ENCODE data around the gene RRP15. TPM values are rescaled to one million over a fixed set of nuclear protein-coding genes. Genes with fewer than 3 reads are reported as not detected.

RRP15 gene
- total and polyA plus RNA-seq, 2 of the 13 experiments (the other 11 are each of a cell fraction or from before 2014, with no cell fraction given) = 2.1 to 37.5 TPM

DNA sequence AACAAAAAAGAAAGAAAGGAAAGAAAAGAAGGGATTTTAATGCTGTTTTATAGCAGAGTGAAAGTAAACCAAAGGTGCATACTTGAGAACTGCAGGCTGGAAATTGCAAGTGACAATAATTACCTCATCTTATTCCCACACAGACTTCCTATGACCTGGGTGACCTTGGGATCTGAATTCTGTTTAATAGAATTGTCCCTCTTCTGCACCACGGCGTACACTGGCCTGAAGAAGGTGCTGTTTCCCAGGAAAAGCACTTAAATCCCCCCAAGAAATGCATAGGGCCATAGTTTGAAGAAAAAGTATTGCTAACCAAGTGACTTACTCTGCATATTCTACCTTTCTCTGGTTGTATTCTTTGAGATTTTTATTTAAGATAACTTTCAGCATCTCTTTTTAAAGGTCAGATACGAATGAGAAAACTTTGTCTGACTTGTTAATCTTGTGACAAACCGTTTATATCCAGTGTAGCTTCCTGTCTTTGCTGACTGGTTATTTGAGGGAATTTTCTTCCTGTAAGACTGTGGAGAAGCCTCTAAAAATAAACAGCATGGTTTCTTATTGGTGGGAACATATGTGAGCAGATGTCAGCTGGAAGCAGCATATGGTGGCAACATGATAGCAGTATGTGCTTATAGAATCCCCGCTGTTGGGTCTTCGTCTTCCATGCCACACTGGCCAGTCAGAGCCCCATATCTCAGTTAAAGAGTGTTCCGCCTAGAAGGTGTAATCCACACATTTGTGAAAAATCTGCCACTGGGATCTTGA is 76.4 kb downstream of the RRP15 start (continued):
- TF ChIP-seq ZUFSP (CRISPR knock-in tag; IDR thresholded peaks at IDR 0.05; ENCODE audit: borderline replicate concordance) (no peak), SRSF4 (IDR thresholded peaks at IDR 0.05; ENCODE audit: low read depth, low read length, poor library complexity, severe bottlenecking) (no peak), ZNF790 (CRISPR knock-in tag; IDR thresholded peaks at IDR 0.05; ENCODE audit: borderline replicate concordance) (no peak), RCOR2 (CRISPR knock-in tag; IDR thresholded peaks at IDR 0.05) (no peak), SOX13 (IDR thresholded peaks at IDR 0.05) (no peak), SOX13 (CRISPR knock-in tag; conservative IDR thresholded peaks at IDR 0.05 in 1 of 2, IDR thresholded peaks at IDR 0.05 in 1 of 2) (no peak), ZKSCAN8 (CRISPR knock-in tag; IDR thresholded peaks at IDR 0.05; ENCODE audit: borderline replicate concordance) (peak; percentile 66; the same call in 1 of the 2 replicates), ETS1 (CRISPR knock-in tag; IDR thresholded peaks at IDR 0.05) (no peak), ISX (CRISPR knock-in tag; conservative IDR thresholded peaks at IDR 0.05) (no peak), AFF4 (CRISPR knock-in tag; IDR thresholded peaks at IDR 0.05) (no peak), ZNF761 (CRISPR knock-in tag; conservative IDR thresholded peaks at IDR 0.05) (no peak), SP2 (CRISPR knock-in tag; IDR thresholded peaks at IDR 0.05) (no peak), CTCF (CRISPR knock-in tag; IDR thresholded peaks at IDR 0.05) (peak; percentile 82), ATAD3A (CRISPR knock-in tag; IDR thresholded peaks at IDR 0.05) (no peak)
- TF ChIP-seq, protein P1, sequence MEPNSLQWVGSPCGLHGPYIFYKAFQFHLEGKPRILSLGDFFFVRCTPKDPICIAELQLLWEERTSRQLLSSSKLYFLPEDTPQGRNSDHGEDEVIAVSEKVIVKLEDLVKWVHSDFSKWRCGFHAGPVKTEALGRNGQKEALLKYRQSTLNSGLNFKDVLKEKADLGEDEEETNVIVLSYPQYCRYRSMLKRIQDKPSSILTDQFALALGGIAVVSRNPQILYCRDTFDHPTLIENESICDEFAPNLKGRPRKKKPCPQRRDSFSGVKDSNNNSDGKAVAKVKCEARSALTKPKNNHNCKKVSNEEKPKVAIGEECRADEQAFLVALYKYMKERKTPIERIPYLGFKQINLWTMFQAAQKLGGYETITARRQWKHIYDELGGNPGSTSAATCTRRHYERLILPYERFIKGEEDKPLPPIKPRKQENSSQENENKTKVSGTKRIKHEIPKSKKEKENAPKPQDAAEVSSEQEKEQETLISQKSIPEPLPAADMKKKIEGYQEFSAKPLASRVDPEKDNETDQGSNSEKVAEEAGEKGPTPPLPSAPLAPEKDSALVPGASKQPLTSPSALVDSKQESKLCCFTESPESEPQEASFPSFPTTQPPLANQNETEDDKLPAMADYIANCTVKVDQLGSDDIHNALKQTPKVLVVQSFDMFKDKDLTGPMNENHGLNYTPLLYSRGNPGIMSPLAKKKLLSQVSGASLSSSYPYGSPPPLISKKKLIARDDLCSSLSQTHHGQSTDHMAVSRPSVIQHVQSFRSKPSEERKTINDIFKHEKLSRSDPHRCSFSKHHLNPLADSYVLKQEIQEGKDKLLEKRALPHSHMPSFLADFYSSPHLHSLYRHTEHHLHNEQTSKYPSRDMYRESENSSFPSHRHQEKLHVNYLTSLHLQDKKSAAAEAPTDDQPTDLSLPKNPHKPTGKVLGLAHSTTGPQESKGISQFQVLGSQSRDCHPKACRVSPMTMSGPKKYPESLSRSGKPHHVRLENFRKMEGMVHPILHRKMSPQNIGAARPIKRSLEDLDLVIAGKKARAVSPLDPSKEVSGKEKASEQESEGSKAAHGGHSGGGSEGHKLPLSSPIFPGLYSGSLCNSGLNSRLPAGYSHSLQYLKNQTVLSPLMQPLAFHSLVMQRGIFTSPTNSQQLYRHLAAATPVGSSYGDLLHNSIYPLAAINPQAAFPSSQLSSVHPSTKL (CRISPR knock-in tag; IDR thresholded peaks at IDR 0.05) = peak; percentile 36; the same call in 1 of the 2 replicates

All from HepG2 (cell line).